Activated CD4-positive, alpha-beta T cell treated with anti-CD3 and anti-CD28 coated beads, Interleukin-2, Interleukin-4, amounts not matched to agents 100 ng/mL and 50 ng/mL, durations not matched to agents 16 hours and 8 hours (primary cell): ENCODE results near the gene SF3A1.
A peak's percentile ranks its signal among the peaks of the same experiment; 100 is the strongest.

Experiments used
- DNase-seq: peaks from one replicate; pipeline ENCODE4 v3.0.0-alpha.2; 2020; ENCODE audit warnings: low spot score

SF3A1 gene

GRCh38 chr22:30386960-30387827, 30.5 kb upstream of the SF3A1 start, which contains the start of gene RNF215:
RNF215 (minus strand) TSS chr22:30387411; CDS start chr22:30387313, 98 bp downstream.
- peak; percentile 82 for DNase-seq

GRCh38 chr22:30386608-30386959, 29.9 kb upstream of the SF3A1 start:
- DNase-seq = no peak

- DNase-seq = no peak
Measured at GRCh38 chr22:30385942-30386341, 29.2 kb upstream of the SF3A1 start.

GRCh38 chr22:30383061-30383460, 26.4 kb upstream of the SF3A1 start:
- DNase-seq = no peak

- no peak for DNase-seq
Measured at GRCh38 chr22:30382340-30382739, 25.6 kb upstream of the SF3A1 start.

GRCh38 chr22:30381264-30381663, 24.6 kb upstream of the SF3A1 start:
- peak; percentile 6 for DNase-seq

GRCh38 chr22:30380011-30380410, 23.3 kb upstream of the SF3A1 start:
- DNase-seq = no peak

GRCh38 chr22:30375312-30375849, 18.7 kb upstream of the SF3A1 start:
- no peak for DNase-seq

- DNase-seq = no peak
Measured at GRCh38 chr22:30373331-30374325, 16.9 kb upstream of the SF3A1 start.

GRCh38 chr22:30372915-30373314, 16.2 kb upstream of the SF3A1 start:
- DNase-seq = no peak

- no peak for DNase-seq
Measured at GRCh38 chr22:30371981-30372380, 15.3 kb upstream of the SF3A1 start.

GRCh38 chr22:30371321-30371720, 14.6 kb upstream of the SF3A1 start:
- no peak for DNase-seq

- no peak for DNase-seq
Measured at GRCh38 chr22:30370641-30371230, 14.0 kb upstream of the SF3A1 start.

GRCh38 chr22:30368420-30368819, 11.7 kb upstream of the SF3A1 start:
- no peak for DNase-seq

- DNase-seq = no peak
Measured at GRCh38 chr22:30365891-30366290, 9.2 kb upstream of the SF3A1 start.

GRCh38 chr22:30362651-30363281, 6.1 kb upstream of the SF3A1 start:
- no peak for DNase-seq

GRCh38 chr22:30361916-30362650, 5.4 kb upstream of the SF3A1 start:
- no peak for DNase-seq

GRCh38 chr22:30358541-30358940, 1.8 kb upstream of the SF3A1 start:
- DNase-seq = no peak

- DNase-seq = no peak
Measured at GRCh38 chr22:30357650-30358215, 1.0 kb upstream of the SF3A1 start.

GRCh38 chr22:30357236-30357570, 509 bp upstream of the SF3A1 start:
- DNase-seq = no peak

GRCh38 chr22:30354644-30355043, 2.0 kb downstream of the SF3A1 start:
- DNase-seq = no peak
